OCI-LY7 (cell line): ENCODE measurements around the gene TEAD2.
"Not testable (repeated sequence)": the region's sequence is repeated elsewhere in the genome, so short reads cannot be mapped to it uniquely, and the experiment has no call there.

ENCODE experiments used
- CTCF ChIP-seq: fragments of 200-600 bp; sonication (generic); conservative IDR thresholded peaks from 2 replicates; pipeline ENCODE4 v1.5.1; 2014; ENCODE audit warnings: mild to moderate bottlenecking, antibody characterized with exemption, low read length, moderate library complexity, mixed read lengths
- EZH2phosphoT487 ChIP-seq: fragments of 200-600 bp; sonication (generic); IDR thresholded peaks from 2 replicates; pipeline ENCODE4 v1.6.1; 2018; ENCODE audit warnings: low read depth, borderline replicate concordance, mild to moderate bottlenecking, mixed run types, antibody characterized with exemption, low read length, moderate library complexity, mixed read lengths

GRCh38 chr19:49298653-49299052 lies 63.6 kb downstream of the TEAD2 start:
- TF ChIP-seq CTCF, EZH2phosphoT487: not testable (repeated sequence)
